ENCODE measurements around the gene SEPTIN12. TPM values are rescaled to one million over a fixed set of nuclear protein-coding genes. Genes with fewer than 3 reads are reported as not detected.

The SEPTIN12 gene
- polyA plus RNA-seq, 1 donor from 2014 or later: 1.8 TPM

DNA sequence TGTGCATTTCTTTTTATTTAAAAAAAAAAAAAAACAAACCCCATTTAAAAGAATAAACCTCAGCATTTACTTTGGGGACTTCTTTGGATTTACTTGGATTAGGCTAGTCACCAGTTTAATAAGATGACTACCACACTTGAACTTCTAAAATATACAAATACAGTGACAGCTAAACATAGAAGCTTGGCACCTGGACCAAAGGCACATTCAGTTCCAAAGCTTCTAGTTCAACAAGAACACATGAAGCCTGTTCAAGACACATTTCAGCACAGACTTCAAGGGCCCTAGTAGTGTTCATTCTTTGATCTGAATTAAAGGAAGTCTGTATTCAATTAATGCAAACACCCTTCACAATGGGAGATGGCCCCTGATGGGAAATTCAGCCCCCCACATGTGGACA lies 25.9 kb upstream of the SEPTIN12 start:
- Histone ChIP-seq H3K79me2 (replicated peaks; ENCODE audit: insufficient read depth, low read length) (no peaks in the 10 kb centered on the region), H4K20me1 (ENCODE audit: insufficient read depth) (no peaks in the 10 kb centered on the region), H3K4me2 (ENCODE audit: low read length) (no peak overlapping the region), H3K9ac (ENCODE audit: low read length) (no peak overlapping the region), H3K36me3 (ENCODE audit: insufficient read depth, low read length) (peaks cover 5% of the 10 kb centered on the region), H3K9me3 (ENCODE audit: low read length) (no peaks in the 10 kb centered on the region), H3K27me3 (ENCODE audit: insufficient read depth, low read depth, low read length) (no peaks in the 10 kb centered on the region), H3K4me3 (ENCODE audit: low read length) (no peak overlapping the region), H3K27ac (ENCODE audit: low read length) (no peak overlapping the region), H3F3A (ENCODE audit: insufficient read depth, low read length, poor library complexity, severe bottlenecking) (no peaks in the 10 kb centered on the region), H3K9me2 (ENCODE audit: insufficient read depth, low read length) (no peaks in the 10 kb centered on the region), H2AFZ (ENCODE audit: low read depth, low read length) (no peak overlapping the region)
- no peak for TF ChIP-seq RAD21 (conservative IDR thresholded peaks at IDR 0.05)

- Histone ChIP-seq H3K27ac (ENCODE audit: low read length) (no peak overlapping the region), H3K9ac (ENCODE audit: low read length) (no peak overlapping the region), H3K4me2 (ENCODE audit: low read length) (no peak overlapping the region), H3K9me3 (ENCODE audit: low read length) (no peaks in the 10 kb centered on the region), H3K36me3 (ENCODE audit: insufficient read depth, low read length) (peaks cover 5% of the 10 kb centered on the region), H3K9me2 (ENCODE audit: insufficient read depth, low read length) (no peaks in the 10 kb centered on the region), H3K79me2 (replicated peaks; ENCODE audit: insufficient read depth, low read length) (no peaks in the 10 kb centered on the region), H4K20me1 (ENCODE audit: insufficient read depth) (no peaks in the 10 kb centered on the region), H3K27me3 (ENCODE audit: insufficient read depth, low read depth, low read length) (no peaks in the 10 kb centered on the region), H2AFZ (ENCODE audit: low read depth, low read length) (no peak overlapping the region), H3K4me3 (ENCODE audit: low read length) (no peak overlapping the region), H3F3A (ENCODE audit: insufficient read depth, low read length, poor library complexity, severe bottlenecking) (no peaks in the 10 kb centered on the region)
- TF ChIP-seq, protein P1, sequence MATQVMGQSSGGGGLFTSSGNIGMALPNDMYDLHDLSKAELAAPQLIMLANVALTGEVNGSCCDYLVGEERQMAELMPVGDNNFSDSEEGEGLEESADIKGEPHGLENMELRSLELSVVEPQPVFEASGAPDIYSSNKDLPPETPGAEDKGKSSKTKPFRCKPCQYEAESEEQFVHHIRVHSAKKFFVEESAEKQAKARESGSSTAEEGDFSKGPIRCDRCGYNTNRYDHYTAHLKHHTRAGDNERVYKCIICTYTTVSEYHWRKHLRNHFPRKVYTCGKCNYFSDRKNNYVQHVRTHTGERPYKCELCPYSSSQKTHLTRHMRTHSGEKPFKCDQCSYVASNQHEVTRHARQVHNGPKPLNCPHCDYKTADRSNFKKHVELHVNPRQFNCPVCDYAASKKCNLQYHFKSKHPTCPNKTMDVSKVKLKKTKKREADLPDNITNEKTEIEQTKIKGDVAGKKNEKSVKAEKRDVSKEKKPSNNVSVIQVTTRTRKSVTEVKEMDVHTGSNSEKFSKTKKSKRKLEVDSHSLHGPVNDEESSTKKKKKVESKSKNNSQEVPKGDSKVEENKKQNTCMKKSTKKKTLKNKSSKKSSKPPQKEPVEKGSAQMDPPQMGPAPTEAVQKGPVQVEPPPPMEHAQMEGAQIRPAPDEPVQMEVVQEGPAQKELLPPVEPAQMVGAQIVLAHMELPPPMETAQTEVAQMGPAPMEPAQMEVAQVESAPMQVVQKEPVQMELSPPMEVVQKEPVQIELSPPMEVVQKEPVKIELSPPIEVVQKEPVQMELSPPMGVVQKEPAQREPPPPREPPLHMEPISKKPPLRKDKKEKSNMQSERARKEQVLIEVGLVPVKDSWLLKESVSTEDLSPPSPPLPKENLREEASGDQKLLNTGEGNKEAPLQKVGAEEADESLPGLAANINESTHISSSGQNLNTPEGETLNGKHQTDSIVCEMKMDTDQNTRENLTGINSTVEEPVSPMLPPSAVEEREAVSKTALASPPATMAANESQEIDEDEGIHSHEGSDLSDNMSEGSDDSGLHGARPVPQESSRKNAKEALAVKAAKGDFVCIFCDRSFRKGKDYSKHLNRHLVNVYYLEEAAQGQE (IDR thresholded peaks at IDR 0.05; ENCODE audit: borderline replicate concordance): no peak
- TF ChIP-seq RAD21 (conservative IDR thresholded peaks at IDR 0.05): no peak
- no peak for TF ChIP-seq TAF1 (IDR thresholded peaks at IDR 0.05; ENCODE audit: low read depth)
- no peak for TF ChIP-seq POLR2AphosphoS5 (IDR thresholded peaks at IDR 0.05)
- no peak for TF ChIP-seq EP300 (conservative IDR thresholded peaks at IDR 0.05; ENCODE audit: poor library complexity, severe bottlenecking)
- TF ChIP-seq, protein P2, sequence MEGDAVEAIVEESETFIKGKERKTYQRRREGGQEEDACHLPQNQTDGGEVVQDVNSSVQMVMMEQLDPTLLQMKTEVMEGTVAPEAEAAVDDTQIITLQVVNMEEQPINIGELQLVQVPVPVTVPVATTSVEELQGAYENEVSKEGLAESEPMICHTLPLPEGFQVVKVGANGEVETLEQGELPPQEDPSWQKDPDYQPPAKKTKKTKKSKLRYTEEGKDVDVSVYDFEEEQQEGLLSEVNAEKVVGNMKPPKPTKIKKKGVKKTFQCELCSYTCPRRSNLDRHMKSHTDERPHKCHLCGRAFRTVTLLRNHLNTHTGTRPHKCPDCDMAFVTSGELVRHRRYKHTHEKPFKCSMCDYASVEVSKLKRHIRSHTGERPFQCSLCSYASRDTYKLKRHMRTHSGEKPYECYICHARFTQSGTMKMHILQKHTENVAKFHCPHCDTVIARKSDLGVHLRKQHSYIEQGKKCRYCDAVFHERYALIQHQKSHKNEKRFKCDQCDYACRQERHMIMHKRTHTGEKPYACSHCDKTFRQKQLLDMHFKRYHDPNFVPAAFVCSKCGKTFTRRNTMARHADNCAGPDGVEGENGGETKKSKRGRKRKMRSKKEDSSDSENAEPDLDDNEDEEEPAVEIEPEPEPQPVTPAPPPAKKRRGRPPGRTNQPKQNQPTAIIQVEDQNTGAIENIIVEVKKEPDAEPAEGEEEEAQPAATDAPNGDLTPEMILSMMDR (IDR thresholded peaks at IDR 0.05; ENCODE audit: poor library complexity, severe bottlenecking): no peak
- no peak for TF ChIP-seq MXI1 (conservative IDR thresholded peaks at IDR 0.05; ENCODE audit: poor library complexity, severe bottlenecking)
- TF ChIP-seq SMC3 (conservative IDR thresholded peaks at IDR 0.05; ENCODE audit: poor library complexity): no peak
- no peak for TF ChIP-seq EZH2 (IDR thresholded peaks at IDR 0.05; ENCODE audit: borderline replicate concordance, insufficient read depth, low read length, poor library complexity, severe bottlenecking)
These were observed 25.3 kb upstream of the SEPTIN12 start for GRCh38 chr16:4813251-4814003.

Measured in neural cell (in vitro differentiated cells).